Measurements from ENCODE around the gene LAMC3.

GRCh38 chr9:131117762-131118145 lies 108.8 kb downstream of the LAMC3 start:
- TF ChIP-seq POLR2A (IDR thresholded peaks at IDR 0.05; ENCODE audit: low read length), result no peak
- no peak for TF ChIP-seq GATA1 (IDR thresholded peaks at IDR 0.05; ENCODE audit: low read depth, low read length)

All from erythroblast (primary cell).